ENCODE data around the gene SHB. TPM values are rescaled to one million over a fixed set of nuclear protein-coding genes. Genes with fewer than 3 reads are reported as not detected.

Gene SHB
- total and polyA plus RNA-seq, 2 of the 13 experiments (the other 11 are each of a cell fraction or from before 2014, with no cell fraction given): 19.4 to 20.7 TPM

- no peak for TF ChIP-seq REST (IDR thresholded peaks at IDR 0.05; ENCODE audit: borderline replicate concordance in 1 of 2, low read depth in 1 of 2, low read length in 2 of 2)
- no peak for TF ChIP-seq NFE2L1 (CRISPR knock-in tag; IDR thresholded peaks at IDR 0.05; ENCODE audit: borderline replicate concordance)
- no peak for TF ChIP-seq ETS1 (CRISPR knock-in tag; IDR thresholded peaks at IDR 0.05)
- no peak for TF ChIP-seq SCMH1 (CRISPR knock-in tag; IDR thresholded peaks at IDR 0.05; ENCODE audit: borderline replicate concordance)
- 0 out of 2 replicates have a peak, but pooled peaks have one; percentile 29 for TF ChIP-seq MIER2 (CRISPR knock-in tag; IDR thresholded peaks at IDR 0.05)
- TF ChIP-seq ZHX2 (IDR thresholded peaks at IDR 0.05; ENCODE audit: low read depth): no peak
- no peak for TF ChIP-seq ZHX2 (CRISPR knock-in tag; IDR thresholded peaks at IDR 0.05; ENCODE audit: borderline replicate concordance)
- TF ChIP-seq ZBTB26 (CRISPR knock-in tag; IDR thresholded peaks at IDR 0.05; ENCODE audit: borderline replicate concordance): peak; percentile 74; the same call in 1 of the 2 replicates
- TF ChIP-seq ZMYM3 (CRISPR knock-in tag; IDR thresholded peaks at IDR 0.05): peak; percentile 82
- TF ChIP-seq ZNF337 (CRISPR knock-in tag; IDR thresholded peaks at IDR 0.05; ENCODE audit: borderline replicate concordance, low read depth): no peak
- no peak for TF ChIP-seq CEBPB (IDR thresholded peaks at IDR 0.05; ENCODE audit: borderline replicate concordance, low read depth, low read length)
- TF ChIP-seq ZBTB7A (CRISPR knock-in tag; IDR thresholded peaks at IDR 0.05): no peak
- TF ChIP-seq THAP9 (CRISPR knock-in tag; IDR thresholded peaks at IDR 0.05; ENCODE audit: borderline replicate concordance): no peak
Observed at GRCh38 chr9:38059233-38059936, 9.6 kb downstream of the SHB start (continued).

Measured in HepG2 (cell line).